SH-SY5Y (cell line): ENCODE data around the gene IL1RAPL2.

Source experiments
- GATA2 ChIP-seq: IDR thresholded peaks from 2 replicates; pipeline ENCODE4 v1.6.1; 2011; ENCODE audit warnings: mild to moderate bottlenecking, low read depth, low read length
- GATA3 ChIP-seq: IDR thresholded peaks from 2 replicates; pipeline ENCODE4 v1.6.1; 2011; ENCODE audit warnings: low read depth, mild to moderate bottlenecking, low read length, moderate library complexity

- TF ChIP-seq GATA2 (no peak), GATA3 (no peak)
Observed at GRCh38 chrX:105190252-105190853, 624.4 kb downstream of the IL1RAPL2 start.
